SK-N-SH treated with all-trans-retinoic acid at 6 μM for 48 hours (cell line): Measurements from ENCODE around the gene GPC5.

Source experiments
- ATAC-seq: fragments of 200-7000 bp; cut with Tn5 transposase; 3 replicates; pipeline ENCODE4 v1.9.1; 2020; ENCODE audit warnings: mild to moderate bottlenecking, moderate library complexity
- ARNTL ChIP-seq: fragments of 450-650 bp; formaldehyde crosslinking; IDR thresholded peaks from 2 replicates; pipeline ENCODE4 v1.5.0; 2020; ENCODE audit warnings: low read depth, mild to moderate bottlenecking, moderate library complexity, borderline replicate concordance
- BACH2 ChIP-seq: fragments of 250-450 bp; sonication (Bioruptor Pico); IDR thresholded peaks from 2 replicates; pipeline ENCODE4 v1.9.0; 2021; ENCODE audit warnings: mild to moderate bottlenecking, borderline replicate concordance
- CSDC2 ChIP-seq: fragments of 250-450 bp; sonication (Bioruptor Pico); IDR thresholded peaks from 2 replicates; pipeline ENCODE4 v1.5.0; 2020; ENCODE audit warnings: mild to moderate bottlenecking, moderate library complexity
- CSRNP3 ChIP-seq: fragments of 250-450 bp; sonication (Bioruptor Pico); IDR thresholded peaks from 2 replicates; pipeline ENCODE4 v1.5.1; 2021; ENCODE audit warnings: mild to moderate bottlenecking, moderate library complexity
- ESRRG ChIP-seq: fragments of 250-450 bp; sonication (Bioruptor Pico); IDR thresholded peaks from 2 replicates; pipeline ENCODE4 v1.6.1; 2021; ENCODE audit warnings: mild to moderate bottlenecking
- GLIS3 ChIP-seq: fragments of 250-450 bp; sonication (Bioruptor Pico); IDR thresholded peaks from 2 replicates; pipeline ENCODE4 v1.5.0; 2020; ENCODE audit warnings: mild to moderate bottlenecking, moderate library complexity
- OSR1 ChIP-seq: fragments of 250-450 bp; sonication (Bioruptor Pico); IDR thresholded peaks from 2 replicates; pipeline ENCODE4 v1.8.0; 2022; ENCODE audit warnings: moderate library complexity, mild to moderate bottlenecking, inconsistent platforms
- PPARA ChIP-seq: fragments of 250-450 bp; sonication (Bioruptor Pico); IDR thresholded peaks from 2 replicates; pipeline ENCODE4 v1.5.0; 2020; ENCODE audit warnings: mild to moderate bottlenecking, borderline replicate concordance
- RARB ChIP-seq: fragments of 250-450 bp; sonication (Bioruptor Pico); IDR thresholded peaks from 2 replicates; pipeline ENCODE4 v1.8.0; 2021; ENCODE audit warnings: mild to moderate bottlenecking, moderate library complexity
- SNAI2 ChIP-seq: fragments of 250-450 bp; sonication (Bioruptor Pico); IDR thresholded peaks from 2 replicates; pipeline ENCODE4 v1.5.0; 2020; ENCODE audit warnings: mild to moderate bottlenecking, moderate library complexity
- TOX ChIP-seq: fragments of 250-450 bp; sonication (Bioruptor Pico); IDR thresholded peaks from 2 replicates; pipeline ENCODE4 v1.8.0; 2021; ENCODE audit warnings: mild to moderate bottlenecking, moderate library complexity, borderline replicate concordance
- TSHZ2 ChIP-seq: fragments of 250-450 bp; sonication (Bioruptor Pico); IDR thresholded peaks from 2 replicates; pipeline ENCODE4 v1.5.0; 2020; ENCODE audit warnings: mild to moderate bottlenecking, moderate library complexity
- ZC3H10 ChIP-seq: fragments of 250-450 bp; sonication (Bioruptor Pico); IDR thresholded peaks from 2 replicates; pipeline ENCODE4 v1.5.1; 2021; ENCODE audit warnings: mild to moderate bottlenecking, moderate library complexity
- ZFP3 ChIP-seq: fragments of 250-450 bp; sonication (Bioruptor Pico); IDR thresholded peaks from 2 replicates; pipeline ENCODE4 v1.5.0; 2020; ENCODE audit warnings: mild to moderate bottlenecking, moderate library complexity
- ZFP30 ChIP-seq: fragments of 450-650 bp; formaldehyde crosslinking; IDR thresholded peaks from 2 replicates; pipeline ENCODE4 v1.5.0; 2022; ENCODE audit warnings: mild to moderate bottlenecking, moderate library complexity
- ZNF565 ChIP-seq: fragments of 450-650 bp; formaldehyde crosslinking; conservative IDR thresholded peaks from 2 replicates; pipeline ENCODE4 v1.5.0; 2020; ENCODE audit warnings: low read depth, mild to moderate bottlenecking, moderate library complexity
- ZNF70 ChIP-seq: fragments of 450-650 bp; formaldehyde crosslinking; IDR thresholded peaks from 2 replicates; pipeline ENCODE4 v1.5.0; 2020; ENCODE audit warnings: mild to moderate bottlenecking, moderate library complexity
- ZNF8 ChIP-seq: fragments of 450-650 bp; formaldehyde crosslinking; IDR thresholded peaks from 2 replicates; pipeline ENCODE4 v1.5.0; 2020; ENCODE audit warnings: mild to moderate bottlenecking, moderate library complexity
- TF ChIP-seq, protein P1 (sequence below): fragments of 250-450 bp; sonication (Bioruptor Pico); IDR thresholded peaks from 2 replicates; pipeline ENCODE4 v1.8.0; 2020; ENCODE audit warnings: mild to moderate bottlenecking, moderate library complexity, borderline replicate concordance
- TF ChIP-seq, protein P2 (sequence below): fragments of 250-450 bp; sonication (Bioruptor Pico); IDR thresholded peaks from 2 replicates; pipeline ENCODE4 v1.8.0; 2021; ENCODE audit warnings: low read depth, mild to moderate bottlenecking, moderate library complexity, borderline replicate concordance
- TF ChIP-seq, protein P3 (sequence below): fragments of 250-450 bp; sonication (Bioruptor Pico); IDR thresholded peaks from 2 replicates; pipeline ENCODE4 v1.5.1; 2020; ENCODE audit warnings: low read depth, mild to moderate bottlenecking, moderate library complexity

Gene GPC5

DNA sequence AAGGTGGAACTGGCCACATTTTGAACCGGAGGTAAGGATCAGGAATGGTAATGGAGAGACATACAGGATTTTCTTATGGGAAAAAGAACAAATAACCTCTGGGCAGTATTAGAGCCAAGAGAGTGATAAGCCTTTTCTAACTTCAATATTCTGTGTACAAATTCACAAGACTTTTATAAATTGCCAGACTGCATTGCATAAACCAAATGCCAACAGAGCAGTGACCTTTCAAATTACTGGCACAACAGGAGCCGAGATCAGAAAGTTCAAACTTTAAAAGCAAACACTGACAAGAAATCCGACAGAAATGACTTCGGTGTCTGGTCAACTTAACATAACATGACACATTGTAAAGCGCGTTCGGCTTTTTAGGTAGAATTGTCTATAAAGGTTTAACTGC, 737.1 kb downstream of the GPC5 start (continued):
- TF ChIP-seq, protein P1, sequence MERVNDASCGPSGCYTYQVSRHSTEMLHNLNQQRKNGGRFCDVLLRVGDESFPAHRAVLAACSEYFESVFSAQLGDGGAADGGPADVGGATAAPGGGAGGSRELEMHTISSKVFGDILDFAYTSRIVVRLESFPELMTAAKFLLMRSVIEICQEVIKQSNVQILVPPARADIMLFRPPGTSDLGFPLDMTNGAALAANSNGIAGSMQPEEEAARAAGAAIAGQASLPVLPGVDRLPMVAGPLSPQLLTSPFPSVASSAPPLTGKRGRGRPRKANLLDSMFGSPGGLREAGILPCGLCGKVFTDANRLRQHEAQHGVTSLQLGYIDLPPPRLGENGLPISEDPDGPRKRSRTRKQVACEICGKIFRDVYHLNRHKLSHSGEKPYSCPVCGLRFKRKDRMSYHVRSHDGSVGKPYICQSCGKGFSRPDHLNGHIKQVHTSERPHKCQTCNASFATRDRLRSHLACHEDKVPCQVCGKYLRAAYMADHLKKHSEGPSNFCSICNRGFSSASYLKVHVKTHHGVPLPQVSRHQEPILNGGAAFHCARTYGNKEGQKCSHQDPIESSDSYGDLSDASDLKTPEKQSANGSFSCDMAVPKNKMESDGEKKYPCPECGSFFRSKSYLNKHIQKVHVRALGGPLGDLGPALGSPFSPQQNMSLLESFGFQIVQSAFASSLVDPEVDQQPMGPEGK (CRISPR knock-in tag) = no peak
- TF ChIP-seq GLIS3 (CRISPR knock-in tag) = no peak
- no peak for TF ChIP-seq ZC3H10 (CRISPR knock-in tag)
- no peak for TF ChIP-seq CSDC2
- TF ChIP-seq SNAI2 (CRISPR knock-in tag) = no peak
- TF ChIP-seq ZFP3 (CRISPR knock-in tag) = no peak

DNA sequence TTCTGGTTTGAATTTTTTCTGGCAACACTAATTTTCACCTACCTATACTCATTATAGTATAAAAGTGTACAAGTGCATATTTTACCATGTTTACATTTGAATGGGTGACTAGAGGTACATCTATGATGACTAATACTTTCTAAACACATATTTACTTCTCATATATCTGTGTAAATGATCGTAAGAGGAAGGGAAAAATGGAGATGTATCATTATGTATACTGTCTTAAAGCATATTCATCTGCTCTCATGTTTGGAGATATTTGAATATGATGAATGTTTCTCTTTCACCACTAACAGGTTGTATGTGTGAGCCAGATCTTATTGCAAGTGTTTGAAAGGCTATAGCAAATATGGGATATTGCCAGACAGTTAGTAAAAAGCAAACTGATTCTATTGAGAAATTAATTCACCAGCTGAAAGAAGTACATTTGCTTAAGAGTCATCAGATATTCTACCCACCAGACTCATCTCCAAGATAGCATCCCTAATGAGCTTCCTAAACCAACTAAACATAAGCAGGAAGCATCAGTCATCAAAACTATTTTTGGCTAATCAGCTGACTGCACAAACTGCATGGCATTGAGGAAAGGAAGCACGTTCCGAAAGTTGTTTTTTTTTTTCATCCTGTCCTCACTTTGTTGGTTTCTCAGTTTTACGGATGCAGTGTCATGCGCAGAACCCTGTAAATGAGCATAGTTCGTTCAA, 738.2 kb downstream of the GPC5 start:
- ATAC-seq = no peak
- no peak for TF ChIP-seq ARNTL (CRISPR knock-in tag)
- no peak for TF ChIP-seq ZFP30 (CRISPR knock-in tag)
- TF ChIP-seq, protein P2, sequence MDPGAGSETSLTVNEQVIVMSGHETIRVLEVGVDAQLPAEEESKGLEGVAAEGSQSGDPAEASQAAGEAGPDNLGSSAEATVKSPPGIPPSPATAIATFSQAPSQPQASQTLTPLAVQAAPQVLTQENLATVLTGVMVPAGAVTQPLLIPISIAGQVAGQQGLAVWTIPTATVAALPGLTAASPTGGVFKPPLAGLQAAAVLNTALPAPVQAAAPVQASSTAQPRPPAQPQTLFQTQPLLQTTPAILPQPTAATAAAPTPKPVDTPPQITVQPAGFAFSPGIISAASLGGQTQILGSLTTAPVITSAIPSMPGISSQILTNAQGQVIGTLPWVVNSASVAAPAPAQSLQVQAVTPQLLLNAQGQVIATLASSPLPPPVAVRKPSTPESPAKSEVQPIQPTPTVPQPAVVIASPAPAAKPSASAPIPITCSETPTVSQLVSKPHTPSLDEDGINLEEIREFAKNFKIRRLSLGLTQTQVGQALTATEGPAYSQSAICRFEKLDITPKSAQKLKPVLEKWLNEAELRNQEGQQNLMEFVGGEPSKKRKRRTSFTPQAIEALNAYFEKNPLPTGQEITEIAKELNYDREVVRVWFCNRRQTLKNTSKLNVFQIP (CRISPR knock-in tag) = no peak
- no peak for TF ChIP-seq TSHZ2
- no peak for TF ChIP-seq SNAI2 (CRISPR knock-in tag)
- TF ChIP-seq ZNF70 = no peak
- TF ChIP-seq TOX (CRISPR knock-in tag) = no peak
- TF ChIP-seq ZNF8 (CRISPR knock-in tag) = no peak
- no peak for TF ChIP-seq PPARA (CRISPR knock-in tag)
- no peak for TF ChIP-seq BACH2 (CRISPR knock-in tag)
- no peak for TF ChIP-seq OSR1 (CRISPR knock-in tag)
- TF ChIP-seq GLIS3 (CRISPR knock-in tag) = no peak
- TF ChIP-seq ZNF565 (CRISPR knock-in tag) = no peak
- no peak for TF ChIP-seq ESRRG (CRISPR knock-in tag)
- TF ChIP-seq, all 23 proteins: peak for 0

DNA sequence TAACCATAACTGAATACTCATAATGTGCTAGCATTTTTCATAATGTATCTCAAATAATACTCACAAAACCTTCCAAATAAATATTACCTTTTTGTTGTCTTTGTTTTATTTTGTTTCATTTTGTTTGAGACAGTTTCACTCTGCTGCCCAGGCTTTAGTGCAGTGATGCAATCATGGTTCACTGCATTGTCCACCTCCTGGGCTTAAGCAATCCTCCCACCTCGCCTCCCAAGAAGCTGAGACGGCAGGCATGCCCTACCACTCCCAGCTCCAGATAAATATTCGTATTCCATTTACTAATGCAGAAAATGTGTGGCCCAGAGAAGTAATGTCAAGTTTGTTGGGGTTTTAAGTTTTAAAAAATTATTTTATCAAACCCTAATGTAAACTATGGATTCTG, 739.1 kb downstream of the GPC5 start:
- TF ChIP-seq ZC3H10 (CRISPR knock-in tag) (no peak), BACH2 (CRISPR knock-in tag) (no peak), CSRNP3 (no peak), RARB (no peak), ARNTL (CRISPR knock-in tag) (no peak), OSR1 (CRISPR knock-in tag) (no peak)
- TF ChIP-seq, protein P3, sequence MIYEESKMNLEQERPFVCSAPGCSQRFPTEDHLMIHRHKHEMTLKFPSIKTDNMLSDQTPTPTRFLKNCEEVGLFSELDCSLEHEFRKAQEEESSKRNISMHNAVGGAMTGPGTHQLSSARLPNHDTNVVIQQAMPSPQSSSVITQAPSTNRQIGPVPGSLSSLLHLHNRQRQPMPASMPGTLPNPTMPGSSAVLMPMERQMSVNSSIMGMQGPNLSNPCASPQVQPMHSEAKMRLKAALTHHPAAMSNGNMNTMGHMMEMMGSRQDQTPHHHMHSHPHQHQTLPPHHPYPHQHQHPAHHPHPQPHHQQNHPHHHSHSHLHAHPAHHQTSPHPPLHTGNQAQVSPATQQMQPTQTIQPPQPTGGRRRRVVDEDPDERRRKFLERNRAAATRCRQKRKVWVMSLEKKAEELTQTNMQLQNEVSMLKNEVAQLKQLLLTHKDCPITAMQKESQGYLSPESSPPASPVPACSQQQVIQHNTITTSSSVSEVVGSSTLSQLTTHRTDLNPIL (CRISPR knock-in tag) = no peak
- no peak for ATAC-seq
